ENCODE measurements around the gene LCN9.

DNA sequence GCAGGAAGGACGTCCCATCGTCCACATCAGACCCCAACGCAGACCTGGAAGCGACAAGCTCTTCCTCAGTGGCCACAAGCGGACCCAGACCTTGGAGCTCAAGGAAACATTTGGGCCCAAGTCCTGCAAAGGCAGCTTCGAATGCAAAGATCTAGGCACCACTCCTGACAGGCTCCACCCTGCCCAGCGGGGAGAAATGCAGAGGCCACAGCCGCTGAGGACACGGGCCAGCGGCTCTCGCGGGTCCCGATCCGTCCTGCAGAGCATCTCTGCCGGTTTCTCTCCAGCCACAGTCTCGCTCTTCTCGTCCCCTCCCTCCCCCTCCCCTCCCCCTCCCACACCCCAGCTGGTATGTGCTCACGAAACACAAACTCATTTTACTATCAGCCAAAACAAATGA, 31.3 kb downstream of the LCN9 start:
- no peak for TF ChIP-seq EZH2 (IDR thresholded peaks at IDR 0.05; ENCODE audit: low read depth, unreplicated experiment)
- TF ChIP-seq, protein P1, sequence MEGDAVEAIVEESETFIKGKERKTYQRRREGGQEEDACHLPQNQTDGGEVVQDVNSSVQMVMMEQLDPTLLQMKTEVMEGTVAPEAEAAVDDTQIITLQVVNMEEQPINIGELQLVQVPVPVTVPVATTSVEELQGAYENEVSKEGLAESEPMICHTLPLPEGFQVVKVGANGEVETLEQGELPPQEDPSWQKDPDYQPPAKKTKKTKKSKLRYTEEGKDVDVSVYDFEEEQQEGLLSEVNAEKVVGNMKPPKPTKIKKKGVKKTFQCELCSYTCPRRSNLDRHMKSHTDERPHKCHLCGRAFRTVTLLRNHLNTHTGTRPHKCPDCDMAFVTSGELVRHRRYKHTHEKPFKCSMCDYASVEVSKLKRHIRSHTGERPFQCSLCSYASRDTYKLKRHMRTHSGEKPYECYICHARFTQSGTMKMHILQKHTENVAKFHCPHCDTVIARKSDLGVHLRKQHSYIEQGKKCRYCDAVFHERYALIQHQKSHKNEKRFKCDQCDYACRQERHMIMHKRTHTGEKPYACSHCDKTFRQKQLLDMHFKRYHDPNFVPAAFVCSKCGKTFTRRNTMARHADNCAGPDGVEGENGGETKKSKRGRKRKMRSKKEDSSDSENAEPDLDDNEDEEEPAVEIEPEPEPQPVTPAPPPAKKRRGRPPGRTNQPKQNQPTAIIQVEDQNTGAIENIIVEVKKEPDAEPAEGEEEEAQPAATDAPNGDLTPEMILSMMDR (conservative IDR thresholded peaks at IDR 0.05; ENCODE audit: low read depth in 2 of 2): no peak
- no peak for TF ChIP-seq EZH2phosphoT487 (IDR thresholded peaks at IDR 0.05; ENCODE audit: unreplicated experiment)
- no peak for TF ChIP-seq ZNF114 (CRISPR knock-in tag; IDR thresholded peaks at IDR 0.05)
- TF ChIP-seq, protein P2, sequence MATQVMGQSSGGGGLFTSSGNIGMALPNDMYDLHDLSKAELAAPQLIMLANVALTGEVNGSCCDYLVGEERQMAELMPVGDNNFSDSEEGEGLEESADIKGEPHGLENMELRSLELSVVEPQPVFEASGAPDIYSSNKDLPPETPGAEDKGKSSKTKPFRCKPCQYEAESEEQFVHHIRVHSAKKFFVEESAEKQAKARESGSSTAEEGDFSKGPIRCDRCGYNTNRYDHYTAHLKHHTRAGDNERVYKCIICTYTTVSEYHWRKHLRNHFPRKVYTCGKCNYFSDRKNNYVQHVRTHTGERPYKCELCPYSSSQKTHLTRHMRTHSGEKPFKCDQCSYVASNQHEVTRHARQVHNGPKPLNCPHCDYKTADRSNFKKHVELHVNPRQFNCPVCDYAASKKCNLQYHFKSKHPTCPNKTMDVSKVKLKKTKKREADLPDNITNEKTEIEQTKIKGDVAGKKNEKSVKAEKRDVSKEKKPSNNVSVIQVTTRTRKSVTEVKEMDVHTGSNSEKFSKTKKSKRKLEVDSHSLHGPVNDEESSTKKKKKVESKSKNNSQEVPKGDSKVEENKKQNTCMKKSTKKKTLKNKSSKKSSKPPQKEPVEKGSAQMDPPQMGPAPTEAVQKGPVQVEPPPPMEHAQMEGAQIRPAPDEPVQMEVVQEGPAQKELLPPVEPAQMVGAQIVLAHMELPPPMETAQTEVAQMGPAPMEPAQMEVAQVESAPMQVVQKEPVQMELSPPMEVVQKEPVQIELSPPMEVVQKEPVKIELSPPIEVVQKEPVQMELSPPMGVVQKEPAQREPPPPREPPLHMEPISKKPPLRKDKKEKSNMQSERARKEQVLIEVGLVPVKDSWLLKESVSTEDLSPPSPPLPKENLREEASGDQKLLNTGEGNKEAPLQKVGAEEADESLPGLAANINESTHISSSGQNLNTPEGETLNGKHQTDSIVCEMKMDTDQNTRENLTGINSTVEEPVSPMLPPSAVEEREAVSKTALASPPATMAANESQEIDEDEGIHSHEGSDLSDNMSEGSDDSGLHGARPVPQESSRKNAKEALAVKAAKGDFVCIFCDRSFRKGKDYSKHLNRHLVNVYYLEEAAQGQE (IDR thresholded peaks at IDR 0.05; ENCODE audit: unreplicated experiment): no peak
- TF ChIP-seq JUNB (IDR thresholded peaks at IDR 0.05; ENCODE audit: unreplicated experiment): no peak
- no peak for TF ChIP-seq POLR2AphosphoS5 (IDR thresholded peaks at IDR 0.05; ENCODE audit: low read depth)
- no peak for TF ChIP-seq CREB1 (CRISPR knock-in tag; IDR thresholded peaks at IDR 0.05; ENCODE audit: low read depth)
- TF ChIP-seq NANOG (IDR thresholded peaks at IDR 0.05; ENCODE audit: borderline replicate concordance): no peak
- TF ChIP-seq, protein P3, sequence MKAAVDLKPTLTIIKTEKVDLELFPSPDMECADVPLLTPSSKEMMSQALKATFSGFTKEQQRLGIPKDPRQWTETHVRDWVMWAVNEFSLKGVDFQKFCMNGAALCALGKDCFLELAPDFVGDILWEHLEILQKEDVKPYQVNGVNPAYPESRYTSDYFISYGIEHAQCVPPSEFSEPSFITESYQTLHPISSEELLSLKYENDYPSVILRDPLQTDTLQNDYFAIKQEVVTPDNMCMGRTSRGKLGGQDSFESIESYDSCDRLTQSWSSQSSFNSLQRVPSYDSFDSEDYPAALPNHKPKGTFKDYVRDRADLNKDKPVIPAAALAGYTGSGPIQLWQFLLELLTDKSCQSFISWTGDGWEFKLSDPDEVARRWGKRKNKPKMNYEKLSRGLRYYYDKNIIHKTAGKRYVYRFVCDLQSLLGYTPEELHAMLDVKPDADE (IDR thresholded peaks at IDR 0.05): no peak
- no peak for TF ChIP-seq ZNF331 (CRISPR knock-in tag; IDR thresholded peaks at IDR 0.05; ENCODE audit: low read depth)
- TF ChIP-seq, protein P4, sequence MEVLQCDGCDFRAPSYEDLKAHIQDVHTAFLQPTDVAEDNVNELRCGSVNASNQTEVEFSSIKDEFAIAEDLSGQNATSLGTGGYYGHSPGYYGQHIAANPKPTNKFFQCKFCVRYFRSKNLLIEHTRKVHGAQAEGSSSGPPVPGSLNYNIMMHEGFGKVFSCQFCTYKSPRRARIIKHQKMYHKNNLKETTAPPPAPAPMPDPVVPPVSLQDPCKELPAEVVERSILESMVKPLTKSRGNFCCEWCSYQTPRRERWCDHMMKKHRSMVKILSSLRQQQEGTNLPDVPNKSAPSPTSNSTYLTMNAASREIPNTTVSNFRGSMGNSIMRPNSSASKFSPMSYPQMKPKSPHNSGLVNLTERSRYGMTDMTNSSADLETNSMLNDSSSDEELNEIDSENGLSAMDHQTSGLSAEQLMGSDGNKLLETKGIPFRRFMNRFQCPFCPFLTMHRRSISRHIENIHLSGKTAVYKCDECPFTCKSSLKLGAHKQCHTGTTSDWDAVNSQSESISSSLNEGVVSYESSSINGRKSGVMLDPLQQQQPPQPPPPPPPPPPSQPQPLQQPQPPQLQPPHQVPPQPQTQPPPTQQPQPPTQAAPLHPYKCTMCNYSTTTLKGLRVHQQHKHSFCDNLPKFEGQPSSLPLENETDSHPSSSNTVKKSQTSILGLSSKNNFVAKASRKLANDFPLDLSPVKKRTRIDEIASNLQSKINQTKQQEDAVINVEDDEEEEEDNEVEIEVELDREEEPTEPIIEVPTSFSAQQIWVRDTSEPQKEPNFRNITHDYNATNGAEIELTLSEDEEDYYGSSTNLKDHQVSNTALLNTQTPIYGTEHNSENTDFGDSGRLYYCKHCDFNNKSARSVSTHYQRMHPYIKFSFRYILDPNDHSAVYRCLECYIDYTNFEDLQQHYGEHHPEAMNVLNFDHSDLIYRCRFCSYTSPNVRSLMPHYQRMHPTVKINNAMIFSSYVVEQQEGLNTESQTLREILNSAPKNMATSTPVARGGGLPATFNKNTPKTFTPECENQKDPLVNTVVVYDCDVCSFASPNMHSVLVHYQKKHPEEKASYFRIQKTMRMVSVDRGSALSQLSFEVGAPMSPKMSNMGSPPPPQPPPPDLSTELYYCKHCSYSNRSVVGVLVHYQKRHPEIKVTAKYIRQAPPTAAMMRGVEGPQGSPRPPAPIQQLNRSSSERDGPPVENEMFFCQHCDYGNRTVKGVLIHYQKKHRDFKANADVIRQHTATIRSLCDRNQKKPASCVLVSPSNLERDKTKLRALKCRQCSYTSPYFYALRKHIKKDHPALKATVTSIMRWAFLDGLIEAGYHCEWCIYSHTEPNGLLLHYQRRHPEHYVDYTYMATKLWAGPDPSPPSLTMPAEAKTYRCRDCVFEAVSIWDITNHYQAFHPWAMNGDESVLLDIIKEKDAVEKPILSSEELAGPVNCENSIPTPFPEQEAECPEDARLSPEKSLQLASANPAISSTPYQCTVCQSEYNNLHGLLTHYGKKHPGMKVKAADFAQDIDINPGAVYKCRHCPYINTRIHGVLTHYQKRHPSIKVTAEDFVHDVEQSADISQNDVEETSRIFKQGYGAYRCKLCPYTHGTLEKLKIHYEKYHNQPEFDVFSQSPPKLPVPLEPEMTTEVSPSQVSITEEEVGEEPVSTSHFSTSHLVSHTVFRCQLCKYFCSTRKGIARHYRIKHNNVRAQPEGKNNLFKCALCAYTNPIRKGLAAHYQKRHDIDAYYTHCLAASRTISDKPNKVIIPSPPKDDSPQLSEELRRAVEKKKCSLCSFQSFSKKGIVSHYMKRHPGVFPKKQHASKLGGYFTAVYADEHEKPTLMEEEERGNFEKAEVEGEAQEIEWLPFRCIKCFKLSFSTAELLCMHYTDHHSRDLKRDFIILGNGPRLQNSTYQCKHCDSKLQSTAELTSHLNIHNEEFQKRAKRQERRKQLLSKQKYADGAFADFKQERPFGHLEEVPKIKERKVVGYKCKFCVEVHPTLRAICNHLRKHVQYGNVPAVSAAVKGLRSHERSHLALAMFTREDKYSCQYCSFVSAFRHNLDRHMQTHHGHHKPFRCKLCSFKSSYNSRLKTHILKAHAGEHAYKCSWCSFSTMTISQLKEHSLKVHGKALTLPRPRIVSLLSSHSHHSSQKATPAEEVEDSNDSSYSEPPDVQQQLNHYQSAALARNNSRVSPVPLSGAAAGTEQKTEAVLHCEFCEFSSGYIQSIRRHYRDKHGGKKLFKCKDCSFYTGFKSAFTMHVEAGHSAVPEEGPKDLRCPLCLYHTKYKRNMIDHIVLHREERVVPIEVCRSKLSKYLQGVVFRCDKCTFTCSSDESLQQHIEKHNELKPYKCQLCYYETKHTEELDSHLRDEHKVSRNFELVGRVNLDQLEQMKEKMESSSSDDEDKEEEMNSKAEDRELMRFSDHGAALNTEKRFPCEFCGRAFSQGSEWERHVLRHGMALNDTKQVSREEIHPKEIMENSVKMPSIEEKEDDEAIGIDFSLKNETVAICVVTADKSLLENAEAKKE (CRISPR knock-in tag; IDR thresholded peaks at IDR 0.05): no peak
